Natural killer cell (primary cell): ENCODE measurements around the gene SAE1. TPM values are rescaled to one million over a fixed set of nuclear protein-coding genes. Genes with fewer than 3 reads are reported as not detected.

Experiments used
- ATAC-seq, 3 donors: fragments of 150-1000 bp in 2 of 3; fragments of 200-7000 bp in 1 of 3; cut with Tn5 transposase; 1 replicate in 1 of 3; 2 replicates in 2 of 3; pipeline ENCODE4 v1.10.0; 2021; ENCODE audit warnings: mild to moderate bottlenecking in 2 of 3, moderate library complexity in 2 of 3
- DNase-seq, 2 donors: peaks; one replicate each; pipeline versions ENCODE4 v3.0.0 to v3.0.0-alpha.2; 2013 to 2021; ENCODE audit warnings: mixed read lengths in 1 of 2
- H3K27ac ChIP-seq: one replicate; pipeline ENCODE4 v1.5.1; 2013; ENCODE audit warnings: mild to moderate bottlenecking, low read length
- H3K27me3 ChIP-seq: one replicate; pipeline ENCODE4 v1.6.1; 2013; ENCODE audit warnings: low read length; ENCODE audit not compliant: control insufficient read depth, insufficient read depth
- H3K36me3 ChIP-seq: one replicate; pipeline ENCODE4 v1.6.1; 2013; ENCODE audit warnings: low read length; ENCODE audit not compliant: control insufficient read depth, insufficient read depth
- H3K4me1 ChIP-seq: one replicate; pipeline ENCODE4 v1.6.1; 2013; ENCODE audit warnings: low read length; ENCODE audit not compliant: control insufficient read depth, insufficient read depth
- H3K4me3 ChIP-seq: one replicate; pipeline ENCODE4 v1.5.1; 2013; ENCODE audit warnings: low read length
- H3K9me3 ChIP-seq: one replicate; pipeline ENCODE4 v1.6.1; 2013; ENCODE audit warnings: low read length; ENCODE audit not compliant: control insufficient read depth, insufficient read depth
- H3K27ac Mint-ChIP-seq, 2 donors: one replicate each; pipeline ENCODE4 v1.8.0; 2022; ENCODE audit warnings: mild to moderate bottlenecking in 2 of 2, mixed read lengths in 2 of 2, moderate library complexity in 1 of 2
- H3K27me3 Mint-ChIP-seq, 2 donors: one replicate each; pipeline ENCODE4 v1.8.0; 2022; ENCODE audit warnings: low read depth in 2 of 2, mixed read lengths in 2 of 2
- H3K36me3 Mint-ChIP-seq: one replicate; pipeline ENCODE4 v1.8.0; 2022; ENCODE audit warnings: mixed read lengths
- H3K4me1 Mint-ChIP-seq, 2 donors: one replicate each; pipeline ENCODE4 v1.8.0; 2022; ENCODE audit warnings: mixed read lengths in 2 of 2
- H3K4me3 Mint-ChIP-seq: one replicate; pipeline ENCODE4 v1.8.0; 2022; ENCODE audit warnings: mild to moderate bottlenecking, moderate library complexity, mixed read lengths
- H3K9me3 Mint-ChIP-seq, 2 donors: one replicate each; pipeline ENCODE4 v1.8.0; 2022; ENCODE audit warnings: mixed read lengths in 2 of 2
- WGBS: methylation state at CpG from one replicate; pipeline ENCODE4 v1.1.7; 2013; ENCODE audit warnings: missing lambda C conversion rate; ENCODE audit not compliant: insufficient coverage; 5-methylcytosine and 5-hydroxymethylcytosine counted together
- intact Hi-C: fragments of 100-400 bp; cut with micrococcal nuclease; formaldehyde crosslinking; loops from one replicate; pipeline ENCODE4 v1.14.2; 2022
- total RNA-seq, 4 donors: library from RNA; stranded (reverse); fragments of 120-200 nt in 1 of 4; gene quantifications; one replicate each; pipeline versions ENCODE4 v1.2.3 to v1.2.4, GENCODE V29; 2013 to 2022
- TF ChIP-seq, protein P1 (sequence below): fragments of 200-600 bp; IDR thresholded peaks from one replicate; pipeline ENCODE4 v1.8.0; 2022; ENCODE audit warnings: antibody characterized with exemption

The SAE1 gene
- total RNA-seq, 3 donors from 2014 or later (not counting 1 experiment from before 2014, with no cell fraction given) = 42.5 to 49.3 (median 46.0) TPM

DNA sequence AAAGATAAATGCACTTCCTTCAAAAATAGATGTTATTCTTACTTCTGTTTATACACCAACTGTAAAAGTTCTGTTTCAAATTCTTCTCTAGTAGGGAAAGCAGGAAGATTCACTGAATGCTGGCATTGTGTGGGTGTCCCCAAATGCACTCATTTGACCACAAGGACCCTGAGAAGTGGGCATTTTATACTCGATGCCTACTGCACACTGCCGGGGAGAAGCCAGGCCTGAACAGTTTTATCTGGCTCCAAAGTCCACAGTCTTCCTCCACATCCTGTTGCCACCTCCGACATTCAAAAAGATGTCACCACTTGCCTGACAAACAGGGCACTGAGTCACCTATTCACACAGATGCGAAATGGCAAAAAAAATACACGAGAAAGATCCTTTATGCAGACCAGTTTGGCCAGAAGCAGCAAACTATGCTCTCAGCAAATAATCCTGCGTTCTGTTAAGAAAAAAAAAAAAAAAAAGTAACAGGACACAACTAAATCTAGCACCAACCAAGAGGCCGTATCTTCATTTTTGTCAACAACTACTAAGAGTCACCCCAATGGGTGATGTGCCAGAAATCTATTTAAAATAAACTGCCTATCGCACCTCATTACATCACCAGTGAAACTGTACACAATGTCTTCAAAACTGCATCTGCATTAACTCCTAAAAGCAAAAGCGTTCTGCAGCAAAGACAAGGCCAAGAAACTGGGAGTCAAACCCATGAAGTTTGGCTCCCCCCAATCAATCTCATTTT, 23.3 kb upstream of the SAE1 start:
- Histone ChIP-seq H3K27ac (peak overlapping the region; percentile 44), H3K36me3 (peaks cover 8% of the 10 kb centered on the region), H3K27me3 (no peaks in the 10 kb centered on the region), H3K4me1 (peaks cover 26% of the 10 kb centered on the region), H3K4me3 (no peak overlapping the region), H3K9me3 (no peaks in the 10 kb centered on the region)
- Mint-ChIP-seq H3K36me3 (no peaks in the 10 kb centered on the region), H3K4me1 (peaks cover 63 to 66% of the 10 kb centered on the region in 2 donors), H3K9me3 (no peaks in the 10 kb centered on the region), H3K4me3 (peak overlapping the region; percentile 52), H3K27me3 (no peaks in the 10 kb centered on the region), H3K27ac (peak overlapping the region; percentile 99 to 100)
- ATAC-seq (peak; percentile 16 to 49 (median 42)), DNase-seq (peak in 1 of 2 donors; percentile 68)
- TF ChIP-seq, protein P1, sequence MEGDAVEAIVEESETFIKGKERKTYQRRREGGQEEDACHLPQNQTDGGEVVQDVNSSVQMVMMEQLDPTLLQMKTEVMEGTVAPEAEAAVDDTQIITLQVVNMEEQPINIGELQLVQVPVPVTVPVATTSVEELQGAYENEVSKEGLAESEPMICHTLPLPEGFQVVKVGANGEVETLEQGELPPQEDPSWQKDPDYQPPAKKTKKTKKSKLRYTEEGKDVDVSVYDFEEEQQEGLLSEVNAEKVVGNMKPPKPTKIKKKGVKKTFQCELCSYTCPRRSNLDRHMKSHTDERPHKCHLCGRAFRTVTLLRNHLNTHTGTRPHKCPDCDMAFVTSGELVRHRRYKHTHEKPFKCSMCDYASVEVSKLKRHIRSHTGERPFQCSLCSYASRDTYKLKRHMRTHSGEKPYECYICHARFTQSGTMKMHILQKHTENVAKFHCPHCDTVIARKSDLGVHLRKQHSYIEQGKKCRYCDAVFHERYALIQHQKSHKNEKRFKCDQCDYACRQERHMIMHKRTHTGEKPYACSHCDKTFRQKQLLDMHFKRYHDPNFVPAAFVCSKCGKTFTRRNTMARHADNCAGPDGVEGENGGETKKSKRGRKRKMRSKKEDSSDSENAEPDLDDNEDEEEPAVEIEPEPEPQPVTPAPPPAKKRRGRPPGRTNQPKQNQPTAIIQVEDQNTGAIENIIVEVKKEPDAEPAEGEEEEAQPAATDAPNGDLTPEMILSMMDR = no peak
- 30% methylated on average over 9 of the region's 9 CpGs for WGBS
- intact Hi-C loops = no loop called here

DNA sequence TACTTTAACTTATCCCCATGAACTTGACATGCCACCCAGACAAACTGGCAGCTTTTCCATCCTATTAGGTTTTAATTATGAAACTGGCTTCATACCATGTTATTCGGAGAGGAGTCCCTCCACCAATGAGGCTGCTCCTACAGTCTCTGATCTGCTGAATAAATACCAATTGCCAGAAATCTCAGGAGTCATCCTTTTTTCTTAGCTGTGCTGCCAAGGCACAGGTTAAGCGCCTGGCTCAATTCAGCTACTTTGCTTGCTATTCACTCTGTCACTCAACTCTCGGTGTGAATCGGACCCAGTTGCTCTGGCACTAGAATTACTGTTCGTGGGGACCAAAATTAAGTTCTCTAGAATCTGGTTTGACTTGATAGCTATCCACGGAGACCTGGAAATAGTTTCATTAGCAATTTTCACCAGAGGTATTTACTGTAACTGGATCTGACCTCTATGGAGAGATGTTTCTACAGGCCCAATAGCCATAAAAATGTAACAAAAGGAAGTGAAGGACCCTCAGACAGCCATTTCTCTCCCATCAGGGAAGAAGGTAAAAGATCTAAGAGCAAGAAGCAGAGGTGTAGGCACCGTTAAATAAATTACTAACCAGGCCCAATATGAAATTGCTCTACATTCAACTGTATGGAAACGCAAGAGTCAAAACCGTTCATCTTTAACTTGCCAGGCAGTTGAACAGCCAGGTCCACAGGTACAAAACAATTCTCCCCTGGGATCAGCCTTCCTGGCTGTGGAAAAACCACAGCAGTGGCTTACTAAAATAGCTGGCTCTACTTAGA, 22.5 kb upstream of the SAE1 start:
- Histone ChIP-seq H3K9me3 (no peaks in the 10 kb centered on the region), H3K36me3 (peaks cover 8% of the 10 kb centered on the region), H3K4me1 (peaks cover 26% of the 10 kb centered on the region), H3K4me3 (no peak overlapping the region), H3K27ac (peak overlapping the region; percentile 44), H3K27me3 (no peaks in the 10 kb centered on the region)
- no peaks in the 10 kb centered on the region for H3K9me3 Mint-ChIP-seq
- peak in 1 of 2 donors; percentile 26 for DNase-seq
- no peaks in the 10 kb centered on the region for H3K36me3 Mint-ChIP-seq
- H3K4me3 Mint-ChIP-seq = peak overlapping the region; percentile 52
- H3K27ac Mint-ChIP-seq = peak overlapping the region; percentile 99 to 100
- intact Hi-C loops = no loop called here
- TF ChIP-seq, protein P1 = no peak
- peaks cover 0 to 1% of the 10 kb centered on the region in 2 donors for H3K27me3 Mint-ChIP-seq
- no peak for ATAC-seq
- peaks cover 62 to 69% of the 10 kb centered on the region in 2 donors for H3K4me1 Mint-ChIP-seq
- 91% methylated on average over 9 of the region's 9 CpGs for WGBS

DNA sequence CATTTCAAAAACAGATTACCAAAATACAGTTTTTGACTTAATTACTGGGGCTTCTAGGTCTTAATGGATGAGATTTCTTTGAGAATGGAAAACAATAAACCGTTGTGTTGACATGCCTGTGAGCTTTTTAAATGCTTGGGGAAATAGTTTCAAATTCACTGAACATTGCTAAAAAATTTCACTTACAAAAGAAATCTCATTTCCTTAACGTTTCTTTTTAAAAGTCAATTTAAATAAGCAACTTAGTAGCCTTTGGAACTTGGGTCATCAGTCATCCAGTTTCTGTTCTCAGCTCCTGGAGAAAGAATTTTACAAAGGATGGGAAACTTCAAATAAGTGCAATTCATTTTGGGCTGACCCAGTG, 21.5 kb upstream of the SAE1 start:
- Mint-ChIP-seq H3K27ac (peak overlapping the region; percentile 99 to 100), H3K4me3 (peak overlapping the region; percentile 99), H3K36me3 (no peaks in the 10 kb centered on the region), H3K27me3 (peaks cover 0 to 4% of the 10 kb centered on the region in 2 donors), H3K9me3 (no peaks in the 10 kb centered on the region), H3K4me1 (peaks cover 72 to 75% of the 10 kb centered on the region in 2 donors)
- Histone ChIP-seq H3K27ac (peak overlapping the region; percentile 98), H3K27me3 (no peaks in the 10 kb centered on the region), H3K9me3 (no peaks in the 10 kb centered on the region), H3K4me3 (no peak overlapping the region), H3K36me3 (peaks cover 8% of the 10 kb centered on the region), H3K4me1 (peaks cover 31% of the 10 kb centered on the region)
- WGBS = 33% methylated on average over 2 of the region's 2 CpGs
- DNase-seq (no peak), ATAC-seq (no peak)
- TF ChIP-seq, protein P1 = no peak
- intact Hi-C loops = no loop called here
